Skin epidermis (tissue), 12 donors: Measurements from ENCODE around the gene SCFD2.
A peak's percentile ranks its signal among the peaks of the same experiment; 100 is the strongest.
"Not testable (repeated sequence)": the region's sequence is repeated elsewhere in the genome, so short reads cannot be mapped to it uniquely, and the experiment has no call there.

ENCODE experiments used
- H3K27ac ChIP-seq, 21 experiments: fragments of 200-600 bp; sonication (generic) in 11 of 21; one replicate each; pipeline ENCODE4 v1.5.0; 2020; ENCODE audit warnings: mild to moderate bottlenecking in 3 of 21, inconsistent platforms in 2 of 21, moderate library complexity in 2 of 21
- H3K4me3 ChIP-seq, 7 experiments: fragments of 200-600 bp; sonication (generic) in 2 of 7; one replicate each; pipeline ENCODE4 v1.5.0; 2020; ENCODE audit warnings: inconsistent platforms in 2 of 7, mild to moderate bottlenecking in 2 of 7, moderate library complexity in 1 of 7

Gene SCFD2

GRCh38 chr4:53196882-53197771, 168.7 kb downstream of the SCFD2 start:
- Histone ChIP-seq H3K27ac (peak overlapping the region in 2 of 21 experiments; percentile 5 to 13), H3K4me3 (no peak overlapping the region)

- Histone ChIP-seq H3K4me3 (no peak overlapping the region), H3K27ac (peak overlapping the region in 1 of 21 experiments; percentile 5)
Measured at GRCh38 chr4:53195815-53196661, 169.8 kb downstream of the SCFD2 start.

- Histone ChIP-seq H3K27ac (no peak overlapping the region), H3K4me3 (no peak overlapping the region)
Measured at GRCh38 chr4:53194727-53195126, 171.1 kb downstream of the SCFD2 start.

- no peak overlapping the region for H3K4me3 ChIP-seq
- H3K27ac ChIP-seq = no peak overlapping the region
Measured at GRCh38 chr4:53193111-53193510, 172.8 kb downstream of the SCFD2 start.

- Histone ChIP-seq H3K4me3 (no peak overlapping the region), H3K27ac (no peak overlapping the region)
Measured at GRCh38 chr4:53192496-53192895, 173.4 kb downstream of the SCFD2 start.

DNA sequence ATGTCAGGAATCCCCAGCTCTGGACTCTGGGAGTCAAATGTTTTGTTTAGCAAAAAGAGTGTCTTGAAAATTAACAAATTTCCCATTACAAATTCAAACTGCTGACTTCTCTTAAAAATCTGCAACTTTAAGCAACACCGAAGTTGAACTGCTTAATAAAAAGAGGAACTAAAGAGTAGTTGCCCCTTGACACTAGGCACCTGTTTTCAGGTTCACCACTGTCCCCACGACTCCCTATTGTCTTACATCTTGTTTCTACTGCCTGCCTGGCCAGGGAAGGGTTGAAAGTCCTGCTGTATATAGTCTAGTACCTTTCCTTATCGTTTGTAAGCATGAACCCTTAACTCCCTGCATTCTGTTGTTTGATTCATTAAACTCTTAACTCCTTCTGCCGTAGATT, 173.9 kb downstream of the SCFD2 start:
- Histone ChIP-seq H3K27ac (no peak overlapping the region), H3K4me3 (no peak overlapping the region)

DNA sequence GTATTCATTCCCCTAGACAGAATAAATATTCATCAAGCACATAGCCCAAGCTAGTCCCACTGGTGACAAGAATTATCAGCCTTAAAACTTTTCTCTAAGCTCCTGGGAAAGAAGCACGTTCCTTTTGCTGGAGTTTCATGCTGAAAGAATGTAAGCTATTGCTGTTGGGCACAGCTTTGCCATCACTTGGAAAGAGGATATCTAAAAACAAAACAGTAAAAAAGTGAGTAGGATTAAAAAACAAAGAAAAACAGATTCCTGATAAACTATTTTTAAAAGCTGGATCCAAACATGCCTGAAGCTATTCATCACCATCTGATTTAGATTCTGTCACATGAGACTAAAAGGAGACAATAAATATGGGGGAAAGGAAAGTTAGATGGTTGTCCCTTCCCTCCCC, 176.8 kb downstream of the SCFD2 start:
- no peak overlapping the region for H3K27ac ChIP-seq
- no peak overlapping the region for H3K4me3 ChIP-seq

- Histone ChIP-seq H3K27ac (no peak overlapping the region), H3K4me3 (no peak overlapping the region)
Measured at GRCh38 chr4:53186714-53187358, 179.0 kb downstream of the SCFD2 start.

DNA sequence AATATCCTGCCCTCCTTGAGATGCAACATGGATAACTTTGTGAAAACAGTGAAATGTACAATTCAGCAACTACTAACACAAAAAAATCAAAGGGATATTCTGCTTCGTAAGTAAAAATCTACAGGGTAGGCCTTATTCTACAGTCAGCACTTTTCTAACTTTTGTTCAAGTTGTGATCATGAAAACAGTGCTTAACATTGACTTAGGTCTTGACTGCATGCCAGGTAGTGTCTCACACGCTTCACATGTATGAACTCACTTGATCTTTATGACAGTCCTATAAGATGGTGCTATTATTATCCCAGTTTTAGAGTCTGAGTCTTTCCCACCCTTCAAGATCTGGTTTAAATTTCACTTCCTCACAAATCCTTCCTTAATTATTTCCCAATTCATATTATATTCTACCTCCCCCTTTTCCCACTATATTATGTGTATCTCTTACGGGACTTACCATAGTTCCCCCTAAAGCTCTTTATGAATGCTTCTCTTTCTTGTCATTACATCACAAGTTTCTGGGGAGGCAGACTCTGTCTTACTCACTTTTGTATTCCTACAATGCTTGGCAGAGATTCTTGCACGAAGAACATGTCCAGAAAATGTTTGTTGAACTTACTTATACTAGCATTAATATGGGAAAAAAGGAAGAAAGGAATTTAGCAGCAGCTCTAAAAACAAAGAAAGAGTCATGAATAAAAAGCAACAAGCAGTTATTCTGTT, 179.8 kb downstream of the SCFD2 start:
- H3K4me3 ChIP-seq = no peak overlapping the region
- H3K27ac ChIP-seq = no peak overlapping the region

DNA sequence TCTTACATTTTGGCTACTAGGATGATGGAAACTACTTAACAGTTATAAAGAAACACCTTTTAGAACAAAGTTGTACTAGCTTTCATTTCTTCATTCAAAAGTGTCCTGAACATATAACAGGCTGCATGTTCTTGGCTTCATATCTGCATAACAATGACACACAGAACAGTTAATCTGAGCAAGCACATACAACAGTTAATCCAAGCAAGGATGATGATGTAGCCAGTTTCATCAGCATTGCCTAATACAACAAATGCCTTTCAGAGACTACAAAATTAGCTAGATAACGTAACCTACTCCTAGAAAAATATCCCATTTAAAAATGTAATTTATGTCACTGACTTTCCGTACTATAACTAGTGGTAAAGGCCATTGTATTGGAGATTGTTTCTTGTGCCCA, 182.1 kb downstream of the SCFD2 start:
- Histone ChIP-seq H3K4me3 (no peak overlapping the region), H3K27ac (no peak overlapping the region)

DNA sequence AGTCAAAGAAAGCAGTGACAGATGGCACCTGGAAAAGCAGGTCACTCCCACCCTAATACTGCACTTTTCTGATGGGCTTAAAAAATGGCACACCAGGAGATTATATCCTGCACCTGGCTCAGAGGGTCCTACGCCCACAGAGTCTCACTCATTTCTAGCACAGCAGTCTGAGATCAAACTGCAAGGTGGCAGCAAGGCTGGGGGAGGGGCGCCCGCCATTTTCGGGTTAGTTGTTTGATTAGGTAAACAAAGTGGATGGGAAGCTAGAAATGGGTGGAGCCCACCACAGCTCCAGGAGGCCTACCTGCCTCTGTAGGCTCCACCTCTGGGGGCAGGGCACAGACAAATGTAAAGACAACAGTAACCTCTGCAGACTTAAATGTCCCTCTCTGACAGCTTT, 188.1 kb downstream of the SCFD2 start:
- H3K27ac ChIP-seq, H3K4me3 ChIP-seq: not testable (repeated sequence)

DNA sequence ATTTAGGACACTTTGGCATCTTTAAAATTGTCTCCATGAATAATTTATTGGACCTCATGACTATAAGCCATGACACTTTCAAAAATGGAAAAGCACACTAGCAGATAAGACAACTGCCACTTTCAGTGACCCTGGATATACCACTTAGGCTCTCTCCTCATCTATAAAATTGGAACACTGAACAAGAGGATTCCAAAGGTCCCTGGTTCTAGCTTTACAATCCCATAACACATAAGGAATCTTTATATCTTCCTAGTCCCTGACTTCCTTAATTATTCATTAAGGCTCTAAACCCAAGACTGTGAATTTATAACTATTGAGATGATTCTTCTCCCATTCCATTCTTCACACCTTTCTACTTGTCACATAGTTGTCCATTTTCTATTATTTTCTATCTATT, 190.2 kb downstream of the SCFD2 start:
- Histone ChIP-seq H3K27ac (no peak overlapping the region), H3K4me3 (no peak overlapping the region)

- Histone ChIP-seq H3K4me3 (no peak overlapping the region), H3K27ac (no peak overlapping the region)
Measured at GRCh38 chr4:53174823-53175222, 191.0 kb downstream of the SCFD2 start.

DNA sequence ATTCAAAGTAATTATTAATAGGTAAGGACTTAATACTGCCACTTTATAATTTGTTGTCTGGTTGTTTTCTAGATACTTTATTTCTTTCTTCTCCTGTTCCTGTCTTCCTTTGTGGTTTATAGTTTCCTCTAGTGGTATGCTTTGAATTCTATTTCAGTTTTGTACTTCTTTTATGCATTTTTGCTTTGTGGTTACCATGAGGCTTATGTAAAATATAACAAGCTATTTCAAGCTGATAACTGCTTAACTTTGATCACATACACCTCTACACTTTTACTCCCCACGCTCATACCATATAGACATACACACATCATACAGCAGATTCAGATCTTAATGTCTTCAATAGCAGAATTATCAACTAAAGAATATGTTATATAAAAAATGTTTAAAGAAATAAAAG, 192.3 kb downstream of the SCFD2 start:
- H3K27ac ChIP-seq = no peak overlapping the region
- H3K4me3 ChIP-seq = no peak overlapping the region

- Histone ChIP-seq H3K27ac (no peak overlapping the region), H3K4me3 (no peak overlapping the region)
Measured at GRCh38 chr4:53171797-53172196, 194.1 kb downstream of the SCFD2 start.

DNA sequence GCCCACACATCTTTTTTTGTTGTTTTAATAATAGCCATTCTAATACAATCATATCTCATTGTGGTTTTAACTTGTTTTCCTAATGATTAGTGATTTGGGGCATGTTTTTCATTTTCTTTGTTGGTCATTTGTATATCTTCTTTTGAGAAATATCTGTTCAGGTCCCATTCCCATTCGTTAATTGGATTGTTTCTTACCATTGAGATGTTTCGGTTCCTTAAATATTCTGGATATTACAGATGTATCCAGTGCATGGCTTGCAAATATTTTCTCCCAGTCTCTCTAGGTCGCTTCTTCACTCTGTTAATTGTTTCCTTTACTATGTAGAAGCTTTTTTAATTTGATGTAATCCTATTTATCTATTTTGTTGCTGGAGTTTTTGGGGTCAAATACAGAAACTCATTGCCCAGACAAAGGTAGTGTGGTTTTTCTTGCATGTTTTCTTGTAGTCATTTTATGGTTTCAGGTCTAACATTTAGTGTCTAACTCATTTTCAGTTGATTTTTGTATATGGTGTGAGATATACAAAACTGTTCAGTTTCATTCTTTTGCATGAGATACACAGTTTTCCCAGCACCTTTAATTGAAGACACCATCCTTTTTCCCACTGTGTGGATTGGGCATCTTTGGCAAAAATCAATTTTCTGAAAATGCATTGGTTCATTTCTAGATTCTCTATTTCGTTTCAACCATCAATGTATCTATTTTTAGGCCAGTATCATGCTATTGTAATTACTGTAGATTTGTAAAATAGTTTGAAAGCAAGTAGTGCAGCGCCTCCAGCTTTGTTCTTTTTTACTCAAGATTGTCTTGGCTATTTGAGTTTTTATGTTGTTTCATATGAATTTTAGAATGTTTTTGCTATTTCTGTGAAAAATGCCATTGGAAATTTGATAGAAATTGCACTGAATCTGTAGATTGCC, 195.9 kb downstream of the SCFD2 start:
- no peak overlapping the region for H3K27ac ChIP-seq

DNA sequence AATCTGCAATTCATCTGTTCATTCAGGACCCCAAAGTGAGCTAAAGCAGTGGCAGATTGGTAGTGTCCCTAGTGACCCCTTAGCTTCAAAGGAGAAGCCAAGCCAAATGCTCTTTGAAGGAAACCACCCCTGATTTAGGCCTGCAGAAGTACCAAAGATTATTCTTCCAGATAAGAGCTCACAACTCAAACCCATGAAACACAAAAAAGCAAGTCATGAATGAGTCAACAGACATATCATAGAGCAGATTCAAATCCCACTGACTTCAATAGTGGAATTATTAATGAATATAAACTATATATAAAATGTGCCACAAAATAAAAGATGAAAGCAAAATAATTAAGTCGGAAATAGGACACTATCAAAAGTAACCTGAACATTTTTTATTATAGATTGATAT, 197.6 kb downstream of the SCFD2 start:
- Histone ChIP-seq H3K27ac (no peak overlapping the region), H3K4me3 (no peak overlapping the region)

More for the DNA sequence above, 195.9 kb downstream of the SCFD2 start:
- no peak overlapping the region for H3K4me3 ChIP-seq

- H3K4me3 ChIP-seq = no peak overlapping the region
- H3K27ac ChIP-seq = no peak overlapping the region
Measured at GRCh38 chr4:53162969-53163368, 202.9 kb downstream of the SCFD2 start.
